HepG2 (cell line): ENCODE data around the gene SLC25A47. TPM values are rescaled to one million over a fixed set of nuclear protein-coding genes. Genes with fewer than 3 reads are reported as not detected.

ENCODE experiments used
- AGO2 ChIP-seq: fragments of 200-400 bp; formaldehyde crosslinking; optimal IDR thresholded peaks from 2 replicates; pipeline ENCODE3; 2017; ENCODE audit warnings: mild to moderate bottlenecking, low read depth, low read length, moderate library complexity
- CBX1 ChIP-seq: IDR thresholded peaks from one replicate; pipeline ENCODE4 v1.6.1; 2016; ENCODE audit warnings: antibody characterized with exemption, low read depth
- CCDC6 ChIP-seq: sonication (generic); formaldehyde crosslinking; IDR thresholded peaks from 2 replicates; pipeline ENCODE4 v1.8.1; 2022; ENCODE audit warnings: mild to moderate bottlenecking, missing genetic modification reagents, moderate library complexity
- DRAP1 ChIP-seq: IDR thresholded peaks from 2 replicates; pipeline ENCODE4 v1.6.1; 2016; ENCODE audit warnings: missing genetic modification reagents, missing compliant biosample characterization
- GATA4 ChIP-seq: sonication (generic); IDR thresholded peaks from 2 replicates; pipeline ENCODE4 v1.6.1; 2016; ENCODE audit warnings: antibody characterized with exemption, low read depth, borderline replicate concordance
- KDM1A ChIP-seq: IDR thresholded peaks from 2 replicates; pipeline ENCODE4 v1.6.1; 2016; ENCODE audit warnings: missing compliant biosample characterization
- KLF9 ChIP-seq: IDR thresholded peaks from 2 replicates; pipeline ENCODE4 v1.6.1; 2016; ENCODE audit warnings: low read depth
- MAF1 ChIP-seq: sonication (generic); formaldehyde crosslinking; IDR thresholded peaks from 2 replicates; pipeline ENCODE4 v1.5.0; 2020; ENCODE audit warnings: missing genetic modification reagents, borderline replicate concordance
- MEIS1 ChIP-seq: sonication (generic); formaldehyde crosslinking; IDR thresholded peaks from 2 replicates; pipeline ENCODE4 v1.9.0; 2021; ENCODE audit warnings: mild to moderate bottlenecking, missing genetic modification reagents, moderate library complexity, borderline replicate concordance
- MYC ChIP-seq: sonication (generic); formaldehyde crosslinking; IDR thresholded peaks from 2 replicates; pipeline ENCODE4 v1.9.0; 2021; ENCODE audit warnings: missing genetic modification reagents, borderline replicate concordance
- NFYC ChIP-seq: IDR thresholded peaks from 2 replicates; pipeline ENCODE4 v1.6.1; 2016; ENCODE audit warnings: missing genetic modification reagents, missing compliant biosample characterization
- POLR2G ChIP-seq: fragments of 200-400 bp; formaldehyde crosslinking; IDR thresholded peaks from 2 replicates; pipeline ENCODE4 v1.6.1; 2018; ENCODE audit warnings: mild to moderate bottlenecking, low read depth, low read length, moderate library complexity
- PRPF4 ChIP-seq: fragments of 200-400 bp; formaldehyde crosslinking; IDR thresholded peaks from 2 replicates; pipeline ENCODE4 v1.6.1; 2016; ENCODE audit warnings: low read length, low read depth; ENCODE audit not compliant: poor library complexity, severe bottlenecking
- RAD51 ChIP-seq: fragments of 450-650 bp; IDR thresholded peaks from 2 replicates; pipeline ENCODE4 v1.6.1; 2016; ENCODE audit warnings: borderline replicate concordance
- RBAK ChIP-seq: sonication (generic); formaldehyde crosslinking; IDR thresholded peaks from 2 replicates; pipeline ENCODE4 v1.5.1; 2020; ENCODE audit warnings: mild to moderate bottlenecking, missing genetic modification reagents
- SMAD3 ChIP-seq: sonication (generic); formaldehyde crosslinking; IDR thresholded peaks from 2 replicates; pipeline ENCODE4 v1.4.0; 2020; ENCODE audit warnings: missing genetic modification reagents
- ZFP37 ChIP-seq: sonication (generic); formaldehyde crosslinking; IDR thresholded peaks from 2 replicates; pipeline ENCODE4 v1.4.0; 2020; ENCODE audit warnings: missing genetic modification reagents, borderline replicate concordance
- ZNF207 ChIP-seq: fragments of 450-650 bp; IDR thresholded peaks from 2 replicates; pipeline ENCODE4 v1.6.1; 2016; ENCODE audit warnings: antibody characterized with exemption, borderline replicate concordance
- ZNF224 ChIP-seq: sonication (generic); formaldehyde crosslinking; IDR thresholded peaks from 2 replicates; pipeline ENCODE4 v1.5.0; 2020; ENCODE audit warnings: mild to moderate bottlenecking, missing genetic modification reagents
- ZNF629 ChIP-seq: sonication (generic); formaldehyde crosslinking; conservative IDR thresholded peaks from 2 replicates; pipeline ENCODE4 v1.5.0; 2020; ENCODE audit warnings: missing genetic modification reagents
- ZNF660 ChIP-seq: sonication (generic); formaldehyde crosslinking; IDR thresholded peaks from 2 replicates; pipeline ENCODE4 v1.5.1; 2020; ENCODE audit warnings: mild to moderate bottlenecking, low read depth, missing genetic modification reagents, borderline replicate concordance
- ZNF720 ChIP-seq: sonication (generic); formaldehyde crosslinking; IDR thresholded peaks from 2 replicates; pipeline ENCODE4 v1.4.0; 2020; ENCODE audit warnings: missing genetic modification reagents
- ZNF737 ChIP-seq: sonication (generic); formaldehyde crosslinking; IDR thresholded peaks from 2 replicates; pipeline ENCODE4 v1.5.0; 2020; ENCODE audit warnings: missing genetic modification reagents, mild to moderate bottlenecking, borderline replicate concordance
- ZNF761 ChIP-seq: sonication (generic); formaldehyde crosslinking; conservative IDR thresholded peaks from 2 replicates; pipeline ENCODE4 v1.4.0; 2020; ENCODE audit warnings: mild to moderate bottlenecking, missing genetic modification reagents
- ZSCAN31 ChIP-seq: sonication (generic); formaldehyde crosslinking; IDR thresholded peaks from 2 replicates; pipeline ENCODE4 v1.5.0; 2020; ENCODE audit warnings: low read depth, mild to moderate bottlenecking, missing genetic modification reagents
- polyA plus RNA-seq, 8 experiments: library from polyadenylated mRNA; depleted of rRNA in 3 of 8; stranded (reverse) in 7 of 8; unstranded in 1 of 8; fragments of >200 nt; fragmentation: Illumina TruSeq in 4 of 8; extraction: Trizol in 4 of 8; gene quantifications; 2 replicates each; pipeline versions ENCODE4 v1.2.1 to v1.2.3, GENCODE V29; 2011 to 2016; ENCODE audit warnings: low read depth in 4 of 8, missing spikeins in 1 of 8, mixed read lengths in 1 of 8; ENCODE audit not compliant: insufficient read depth in 1 of 8
- total RNA-seq, 5 experiments: library from RNA; depleted of rRNA; stranded (reverse); fragments of >200 nt; fragmentation: Illumina TruSeq; extraction: Trizol; gene quantifications; 2 replicates each; pipeline ENCODE4 v1.2.3, GENCODE V29; 2016; ENCODE audit warnings: low read depth in 1 of 5
- TF ChIP-seq, protein P1 (sequence below): IDR thresholded peaks from 2 replicates; pipeline ENCODE4 v1.6.1; 2016; ENCODE audit warnings: mild to moderate bottlenecking, missing biosample characterization, missing genetic modification reagents
- TF ChIP-seq, protein P2 (sequence below): sonication (generic); formaldehyde crosslinking; IDR thresholded peaks from 2 replicates; pipeline ENCODE4 v1.4.0; 2020; ENCODE audit warnings: low read depth, mild to moderate bottlenecking, missing genetic modification reagents
- TF ChIP-seq, protein P3 (sequence below): sonication (generic); formaldehyde crosslinking; IDR thresholded peaks from 2 replicates; pipeline ENCODE4 v1.5.0; 2020; ENCODE audit warnings: missing genetic modification reagents

The SLC25A47 gene
- total and polyA plus RNA-seq, 2 of the 13 experiments (the other 11 are each of a cell fraction or from before 2014, with no cell fraction given): 1.0 to 1.7 TPM

- TF ChIP-seq KLF9 (no peak), ZNF660 (CRISPR knock-in tag) (no peak), RAD51 (0 out of 2 replicates have a peak, but pooled peaks have one; percentile 37), ZNF720 (CRISPR knock-in tag) (no peak), ZSCAN31 (CRISPR knock-in tag) (no peak), ZNF224 (CRISPR knock-in tag) (no peak), PRPF4 (no peak), ZNF737 (CRISPR knock-in tag) (no peak), MYC (CRISPR knock-in tag) (peak; percentile 90), KDM1A (CRISPR knock-in tag) (no peak; the same call in 1 of the 2 replicates), ZNF761 (CRISPR knock-in tag) (peak; percentile 58; the same call in 1 of the 2 replicates), RBAK (0 out of 2 replicates have a peak, but pooled peaks have one; percentile 62), DRAP1 (CRISPR knock-in tag) (peak; percentile 47; the same call in 1 of the 2 replicates), AGO2 (no peak), SMAD3 (CRISPR knock-in tag) (peak; percentile 37; the same call in 1 of the 2 replicates), CBX1 (no peak), MAF1 (CRISPR knock-in tag) (no peak), MEIS1 (0 out of 2 replicates have a peak, but pooled peaks have one; percentile 61), NFYC (no peak), ZNF207 (no peak), POLR2G (peak; percentile 23; the same call in 1 of the 2 replicates), CCDC6 (CRISPR knock-in tag) (peak; percentile 90; the same call in 1 of the 2 replicates), ZFP37 (CRISPR knock-in tag) (0 out of 2 replicates have a peak, but pooled peaks have one; percentile 24), ZNF629 (CRISPR knock-in tag) (no peak), GATA4 (peak; percentile 39; the same call in 1 of the 2 replicates)
- TF ChIP-seq, protein P1, sequence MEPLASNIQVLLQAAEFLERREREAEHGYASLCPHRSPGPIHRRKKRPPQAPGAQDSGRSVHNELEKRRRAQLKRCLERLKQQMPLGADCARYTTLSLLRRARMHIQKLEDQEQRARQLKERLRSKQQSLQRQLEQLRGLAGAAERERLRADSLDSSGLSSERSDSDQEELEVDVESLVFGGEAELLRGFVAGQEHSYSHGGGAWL (CRISPR knock-in tag): no peak
- TF ChIP-seq, protein P2, sequence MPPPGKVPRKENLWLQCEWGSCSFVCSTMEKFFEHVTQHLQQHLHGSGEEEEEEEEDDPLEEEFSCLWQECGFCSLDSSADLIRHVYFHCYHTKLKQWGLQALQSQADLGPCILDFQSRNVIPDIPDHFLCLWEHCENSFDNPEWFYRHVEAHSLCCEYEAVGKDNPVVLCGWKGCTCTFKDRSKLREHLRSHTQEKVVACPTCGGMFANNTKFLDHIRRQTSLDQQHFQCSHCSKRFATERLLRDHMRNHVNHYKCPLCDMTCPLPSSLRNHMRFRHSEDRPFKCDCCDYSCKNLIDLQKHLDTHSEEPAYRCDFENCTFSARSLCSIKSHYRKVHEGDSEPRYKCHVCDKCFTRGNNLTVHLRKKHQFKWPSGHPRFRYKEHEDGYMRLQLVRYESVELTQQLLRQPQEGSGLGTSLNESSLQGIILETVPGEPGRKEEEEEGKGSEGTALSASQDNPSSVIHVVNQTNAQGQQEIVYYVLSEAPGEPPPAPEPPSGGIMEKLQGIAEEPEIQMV (CRISPR knock-in tag): 0 out of 2 replicates have a peak, but pooled peaks have one; percentile 38
- TF ChIP-seq, protein P3, sequence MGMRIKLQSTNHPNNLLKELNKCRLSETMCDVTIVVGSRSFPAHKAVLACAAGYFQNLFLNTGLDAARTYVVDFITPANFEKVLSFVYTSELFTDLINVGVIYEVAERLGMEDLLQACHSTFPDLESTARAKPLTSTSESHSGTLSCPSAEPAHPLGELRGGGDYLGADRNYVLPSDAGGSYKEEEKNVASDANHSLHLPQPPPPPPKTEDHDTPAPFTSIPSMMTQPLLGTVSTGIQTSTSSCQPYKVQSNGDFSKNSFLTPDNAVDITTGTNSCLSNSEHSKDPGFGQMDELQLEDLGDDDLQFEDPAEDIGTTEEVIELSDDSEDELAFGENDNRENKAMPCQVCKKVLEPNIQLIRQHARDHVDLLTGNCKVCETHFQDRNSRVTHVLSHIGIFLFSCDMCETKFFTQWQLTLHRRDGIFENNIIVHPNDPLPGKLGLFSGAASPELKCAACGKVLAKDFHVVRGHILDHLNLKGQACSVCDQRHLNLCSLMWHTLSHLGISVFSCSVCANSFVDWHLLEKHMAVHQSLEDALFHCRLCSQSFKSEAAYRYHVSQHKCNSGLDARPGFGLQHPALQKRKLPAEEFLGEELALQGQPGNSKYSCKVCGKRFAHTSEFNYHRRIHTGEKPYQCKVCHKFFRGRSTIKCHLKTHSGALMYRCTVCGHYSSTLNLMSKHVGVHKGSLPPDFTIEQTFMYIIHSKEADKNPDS: no peak
Observed at GRCh38 chr14:100290607-100291304, 32.4 kb upstream of the SLC25A47 start (continued).
